DOHH2 (cell line): Measurements from ENCODE around the gene GGA2.

Experiments
- H3F3A ChIP-seq: fragments of 200-600 bp; sonication (generic), shearing (Covaris generic); 2 replicates; pipeline ENCODE4 v1.6.0; 2016; ENCODE audit warnings: antibody characterized with exemption, mild to moderate bottlenecking; ENCODE audit not compliant: control insufficient read depth, insufficient read depth
- H3K27ac ChIP-seq: fragments of 200-600 bp; sonication (generic); 2 replicates; pipeline ENCODE4 v1.5.1; 2014; ENCODE audit warnings: low read depth, mild to moderate bottlenecking, low read length, moderate library complexity
- H3K27me3 ChIP-seq: fragments of 200-600 bp; sonication (generic); 2 replicates; pipeline ENCODE4 v1.6.1; 2014; ENCODE audit warnings: mild to moderate bottlenecking, low read length, mixed read lengths; ENCODE audit not compliant: control insufficient read depth
- H3K36me3 ChIP-seq: fragments of 200-600 bp; sonication (generic); 2 replicates; pipeline ENCODE4 v1.6.1; 2014; ENCODE audit warnings: mild to moderate bottlenecking, low read length, moderate library complexity, mixed read lengths; ENCODE audit not compliant: control insufficient read depth
- H3K4me1 ChIP-seq: fragments of 200-600 bp; sonication (generic); 2 replicates; pipeline ENCODE4 v1.6.1; 2014; ENCODE audit warnings: mild to moderate bottlenecking, low read length, mixed read lengths; ENCODE audit not compliant: control insufficient read depth
- H3K4me2 ChIP-seq: fragments of 200-600 bp; sonication (generic); 2 replicates; pipeline ENCODE4 v1.6.0; 2014; ENCODE audit warnings: mild to moderate bottlenecking, low read length, moderate library complexity
- H3K4me3 ChIP-seq: fragments of 200-600 bp; sonication (generic); 2 replicates; pipeline ENCODE4 v1.5.1; 2014; ENCODE audit warnings: mild to moderate bottlenecking, low read length, mixed read lengths
- H3K79me2 ChIP-seq: fragments of 200-600 bp; sonication (generic); 2 replicates; pipeline ENCODE4 v1.6.1; 2014; ENCODE audit warnings: mild to moderate bottlenecking, low read length, mixed read lengths; ENCODE audit not compliant: control insufficient read depth
- H3K9me2 ChIP-seq: fragments of 200-600 bp; sonication (generic); replicated peaks from 2 replicates; pipeline ENCODE4 v1.6.1; 2014; ENCODE audit warnings: mild to moderate bottlenecking, low read length, mixed read lengths; ENCODE audit not compliant: control insufficient read depth
- H3K9me3 ChIP-seq: fragments of 200-600 bp; sonication (generic); 2 replicates; pipeline ENCODE4 v1.6.1; 2014; ENCODE audit warnings: antibody characterized with exemption, low read length, mixed read lengths; ENCODE audit not compliant: control insufficient read depth, insufficient read depth
- H4K20me1 ChIP-seq: fragments of 200-600 bp; sonication (generic); 2 replicates; pipeline ENCODE4 v1.6.0; 2014; ENCODE audit warnings: low read depth, mild to moderate bottlenecking, antibody characterized with exemption, low read length, moderate library complexity; ENCODE audit not compliant: control insufficient read depth, insufficient read depth
- CTCF ChIP-seq: fragments of 200-600 bp; sonication (generic); IDR thresholded peaks from one replicate; pipeline ENCODE4 v1.5.1; 2014; ENCODE audit warnings: antibody characterized with exemption, mild to moderate bottlenecking, low read depth, low read length; ENCODE audit not compliant: poor library complexity, severe bottlenecking
- EZH2phosphoT487 ChIP-seq: fragments of 200-600 bp; sonication (generic); IDR thresholded peaks from 2 replicates; pipeline ENCODE4 v1.6.1; 2017; ENCODE audit warnings: borderline replicate concordance, mild to moderate bottlenecking, antibody characterized with exemption, low read length, moderate library complexity, mixed read lengths

GGA2 gene

GRCh38 chr16:23502466-23502865, 7.8 kb downstream of the GGA2 start:
- Histone ChIP-seq H3K4me3 (peak overlapping the region; percentile 36), H3K9me3 (no peaks in the 10 kb centered on the region), H3K27me3 (no peaks in the 10 kb centered on the region; the same call in 1 of the 2 replicates), H3K27ac (peak overlapping the region; percentile 12; the same call in 1 of the 2 replicates), H3K36me3 (peaks cover 99% of the 10 kb centered on the region), H3K4me1 (peaks cover 97% of the 10 kb centered on the region), H3K9me2 (no peaks in the 10 kb centered on the region), H3K79me2 (peaks cover 100% of the 10 kb centered on the region), H4K20me1 (peaks cover 90% of the 10 kb centered on the region), H3F3A (peaks cover 13% of the 10 kb centered on the region; the same call in 1 of the 2 replicates), H3K4me2 (peak overlapping the region; percentile 44)
- TF ChIP-seq CTCF (no peak), EZH2phosphoT487 (no peak)

GRCh38 chr16:23501291-23501690, 9.0 kb downstream of the GGA2 start:
- Histone ChIP-seq H3K79me2 (peaks cover 100% of the 10 kb centered on the region), H4K20me1 (peaks cover 89% of the 10 kb centered on the region), H3K36me3 (peaks cover 99% of the 10 kb centered on the region), H3K27ac (no peak overlapping the region; the same call in 1 of the 2 replicates), H3K4me3 (peak overlapping the region; percentile 28), H3K27me3 (no peaks in the 10 kb centered on the region; the same call in 1 of the 2 replicates), H3K9me2 (no peaks in the 10 kb centered on the region), H3K9me3 (no peaks in the 10 kb centered on the region), H3K4me2 (peak overlapping the region; percentile 44), H3F3A (peaks cover 11% of the 10 kb centered on the region; the same call in 1 of the 2 replicates), H3K4me1 (peaks cover 94% of the 10 kb centered on the region)
- TF ChIP-seq EZH2phosphoT487 (no peak), CTCF (no peak)

DNA sequence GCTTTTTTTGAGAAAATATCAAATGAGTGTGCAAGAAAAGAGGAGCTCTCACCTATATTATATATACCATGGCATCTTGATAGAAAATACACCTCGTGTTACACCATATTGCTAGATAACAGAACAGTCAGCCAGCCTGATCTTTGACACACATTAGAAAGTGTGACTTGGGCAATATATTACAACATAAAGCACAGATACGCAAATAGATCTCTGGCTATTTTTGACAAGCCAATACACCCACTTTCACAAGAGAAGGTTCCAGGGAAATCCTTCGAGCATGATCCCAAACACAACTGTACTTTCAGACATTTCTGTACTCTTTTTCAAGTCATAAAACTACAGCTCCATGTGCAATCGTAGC, 9.4 kb downstream of the GGA2 start:
- Histone ChIP-seq H3K27me3 (no peaks in the 10 kb centered on the region), H4K20me1 (peaks cover 88% of the 10 kb centered on the region), H3K27ac (no peak overlapping the region)

More for the DNA sequence above, 9.4 kb downstream of the GGA2 start:
- Histone ChIP-seq H3K36me3 (peaks cover 99% of the 10 kb centered on the region), H3K4me2 (peak overlapping the region; percentile 44), H3K9me2 (no peaks in the 10 kb centered on the region), H3K79me2 (peaks cover 100% of the 10 kb centered on the region), H3F3A (peaks cover 9% of the 10 kb centered on the region; the same call in 1 of the 2 replicates), H3K4me1 (peaks cover 89% of the 10 kb centered on the region), H3K9me3 (no peaks in the 10 kb centered on the region), H3K4me3 (peak overlapping the region; percentile 28)
- TF ChIP-seq EZH2phosphoT487 = no peak
- no peak for TF ChIP-seq CTCF
